Aorta (tissue), 5 donors: ENCODE data around the gene TRERF1. TPM values are rescaled to one million over a fixed set of nuclear protein-coding genes. Genes with fewer than 3 reads are reported as not detected.

Experiments used
- ATAC-seq: fragments of 200-7000 bp; cut with Tn5 transposase; one replicate; pipeline ENCODE4 v1.9.1; 2022; ENCODE audit warnings: moderate library complexity; ENCODE audit not compliant: low FRiP score
- DNase-seq, 2 donors: peaks; one replicate each; pipeline ENCODE4 v3.0.0-alpha.2; 2020
- H3K27ac ChIP-seq, 2 donors: one replicate each; pipeline ENCODE4 v1.5.1; 2013; ENCODE audit warnings: low read length in 2 of 2, mild to moderate bottlenecking in 2 of 2, moderate library complexity in 2 of 2, control low read depth in 1 of 2, inconsistent platforms in 1 of 2, low read depth in 1 of 2
- H3K27me3 ChIP-seq, 2 donors: one replicate each; pipeline ENCODE4 v1.6.1; 2013; ENCODE audit warnings: control low read depth in 1 of 2, low read length in 1 of 2, mild to moderate bottlenecking in 1 of 2, moderate library complexity in 1 of 2; ENCODE audit not compliant: insufficient read depth in 2 of 2, control insufficient read depth in 1 of 2
- H3K36me3 ChIP-seq, 2 donors: one replicate each; pipeline ENCODE4 v1.6.1; 2013; ENCODE audit warnings: control low read depth in 1 of 2, low read length in 1 of 2, mild to moderate bottlenecking in 1 of 2; ENCODE audit not compliant: insufficient read depth in 2 of 2, control insufficient read depth in 1 of 2
- H3K4me1 ChIP-seq, 2 donors: one replicate each; pipeline ENCODE4 v1.6.1; 2013; ENCODE audit warnings: low read length in 2 of 2, control low read depth in 1 of 2, mild to moderate bottlenecking in 1 of 2, moderate library complexity in 1 of 2; ENCODE audit not compliant: insufficient read depth in 2 of 2, control insufficient read depth in 1 of 2
- H3K4me3 ChIP-seq, 2 donors: one replicate each; pipeline ENCODE4 v1.5.1; 2013; ENCODE audit warnings: low read length in 2 of 2, control low read depth in 1 of 2, mild to moderate bottlenecking in 1 of 2
- H3K9me3 ChIP-seq: one replicate; pipeline ENCODE4 v1.6.1; 2013; ENCODE audit warnings: mild to moderate bottlenecking, low read length; ENCODE audit not compliant: control insufficient read depth
- WGBS, 2 donors: extraction: QIAGEN DNeasy Blood & Tissue Kit; methylation state at CpG; one replicate each; pipeline ENCODE4 v1.1.7; 2013; 5-methylcytosine and 5-hydroxymethylcytosine counted together
- intact Hi-C, 2 donors: fragments of 100-400 bp; cut with DNase I; formaldehyde crosslinking; loops; one replicate each; pipeline versions ENCODE4 v1.14.2 to v1.15.0; 2022
- polyA plus RNA-seq, 2 donors: library from polyadenylated mRNA; stranded (reverse); fragments of 200-250 nt; gene quantifications; one replicate each; pipeline ENCODE4 v1.2.3, GENCODE V29; 2013
- total RNA-seq, 2 donors: library from RNA; stranded (reverse); fragmentation: NEBNext Ultra II Directional; extraction: Animal tissue kit (Norgen Biotek cat#: 25700); gene quantifications; one replicate each; pipeline ENCODE4 v1.2.1, GENCODE V29; 2021
- donor health status: healthy with polysubstance abuse.
- donor health status: Bipolar disorder and iron deficiency.
- donor health status: DM: no; HTN: no; CAD: no.
- donor health status: DM: no; HTN: no; CAD: no.
- donor health status: DM: yes; HTN: yes; CAD: no.

Gene TRERF1
- total and polyA plus RNA-seq, 4 donors, result 0.50 to 9.5 (median 2.2) TPM

DNA sequence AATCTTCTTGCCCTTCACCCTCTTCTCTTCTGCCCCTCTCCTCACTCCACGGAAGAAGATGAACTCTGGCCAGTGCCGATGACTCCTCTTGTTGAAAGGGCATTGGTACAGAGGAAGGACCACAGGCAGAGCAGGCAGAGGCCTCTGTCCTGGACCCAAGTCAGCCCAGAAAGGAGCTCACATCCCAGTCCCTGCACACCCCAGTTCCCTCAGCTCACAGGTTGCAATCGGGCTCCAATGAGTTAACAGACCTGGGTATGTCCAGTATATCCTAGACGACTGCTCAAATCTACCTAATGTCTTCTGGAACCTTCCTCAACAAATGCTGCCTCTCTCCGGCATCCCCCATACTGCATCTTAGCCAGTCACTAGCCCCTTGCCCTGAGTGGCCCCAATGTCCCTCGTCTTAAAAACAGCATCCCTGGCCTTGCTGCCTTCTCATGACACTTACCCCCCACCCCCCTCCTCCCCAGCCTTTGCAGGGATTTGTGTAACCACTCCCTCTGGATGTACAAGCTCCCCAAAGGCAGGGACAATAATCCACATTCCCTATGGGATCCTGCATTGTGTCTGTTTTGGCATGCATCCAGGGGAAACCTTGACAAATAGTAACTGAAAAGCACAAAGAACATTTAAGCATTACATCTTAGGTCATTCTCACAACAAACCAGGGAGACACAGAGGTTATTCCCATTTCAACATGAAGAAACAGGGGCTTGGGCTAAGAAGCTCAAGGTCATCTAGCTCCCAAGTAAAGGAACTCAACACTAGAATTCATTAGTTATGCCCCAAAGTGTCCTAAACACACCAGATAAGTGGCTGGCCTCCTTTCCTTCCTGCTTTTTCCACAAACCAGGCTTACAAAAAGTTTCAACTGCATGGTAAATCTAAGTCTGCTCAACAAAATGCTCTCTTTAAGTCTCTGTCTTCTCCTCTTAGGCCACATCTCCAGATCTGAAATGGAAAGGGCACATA is 45.1 kb downstream of the TRERF1 start:
- Histone ChIP-seq H3K27ac (no peak overlapping the region), H3K9me3 (no peaks in the 10 kb centered on the region), H3K4me1 (no peaks in the 10 kb centered on the region), H3K36me3 (no peaks in the 10 kb centered on the region), H3K27me3 (no peaks in the 10 kb centered on the region), H3K4me3 (no peak overlapping the region)
- WGBS, 2 donors, result 87 to 92% methylated on average over 6 of the region's 6 CpGs
- intact Hi-C loops, result no loop called here
- ATAC-seq, result no peak
- no peak for DNase-seq

GRCh38 chr6:42405021-42405420 is 46.7 kb downstream of the TRERF1 start:
- Histone ChIP-seq H3K36me3 (no peaks in the 10 kb centered on the region), H3K9me3 (no peaks in the 10 kb centered on the region), H3K27ac (no peak overlapping the region), H3K4me3 (no peak overlapping the region), H3K27me3 (no peaks in the 10 kb centered on the region), H3K4me1 (no peaks in the 10 kb centered on the region)
- 74 to 75% methylated on average over 2 of the region's 2 CpGs for WGBS, 2 donors
- intact Hi-C loops, result no loop called here
- DNase-seq, result no peak
- no peak for ATAC-seq

- WGBS, 2 donors, result 70 to 78% methylated on average over 5 of the region's 5 CpGs
- Histone ChIP-seq H3K4me3 (no peak overlapping the region), H3K4me1 (no peaks in the 10 kb centered on the region), H3K36me3 (no peaks in the 10 kb centered on the region), H3K27ac (no peak overlapping the region), H3K27me3 (no peaks in the 10 kb centered on the region), H3K9me3 (no peaks in the 10 kb centered on the region)
- DNase-seq, result no peak
- intact Hi-C loops, result no loop called here
- ATAC-seq, result no peak
Observed at GRCh38 chr6:42404484-42404883, 47.2 kb downstream of the TRERF1 start.

- Histone ChIP-seq H3K27me3 (no peaks in the 10 kb centered on the region), H3K9me3 (no peaks in the 10 kb centered on the region), H3K4me1 (no peaks in the 10 kb centered on the region), H3K36me3 (no peaks in the 10 kb centered on the region), H3K27ac (no peak overlapping the region), H3K4me3 (no peak overlapping the region)
- intact Hi-C loops, result no loop called here
- ATAC-seq, result no peak
- DNase-seq, result no peak
- 95 to 96% methylated on average over 5 of the region's 5 CpGs for WGBS, 2 donors
Observed at GRCh38 chr6:42403831-42404230, 47.9 kb downstream of the TRERF1 start.

DNA sequence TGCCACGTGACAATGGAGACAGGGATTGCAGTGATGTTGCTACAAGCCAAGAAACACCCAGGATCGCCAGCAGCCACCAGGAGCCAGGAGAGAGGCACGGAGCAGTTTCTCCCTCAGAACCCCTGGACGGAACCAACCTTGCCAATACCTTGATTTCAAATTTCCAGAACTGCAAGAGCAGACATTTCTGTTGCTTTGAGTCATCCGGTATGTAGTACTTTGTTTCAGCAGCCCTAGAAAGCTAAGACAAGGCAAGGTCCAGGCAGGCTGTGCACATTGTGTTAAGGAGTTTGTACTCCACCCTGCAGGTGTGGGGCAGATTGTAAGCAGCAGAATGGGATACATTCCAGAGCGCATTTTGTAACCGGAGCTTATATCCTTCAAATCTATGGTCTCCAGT is 48.3 kb downstream of the TRERF1 start:
- H3K9me3 ChIP-seq, result no peaks in the 10 kb centered on the region
- no peak overlapping the region for H3K4me3 ChIP-seq
- no peaks in the 10 kb centered on the region for H3K27me3 ChIP-seq
- no peaks in the 10 kb centered on the region for H3K4me1 ChIP-seq
- no peaks in the 10 kb centered on the region for H3K36me3 ChIP-seq
- intact Hi-C loops, result no loop called here
- H3K27ac ChIP-seq, result no peak overlapping the region
- ATAC-seq (no peak), DNase-seq (no peak)
- 90 to 92% methylated on average over 7 of the region's 7 CpGs for WGBS, 2 donors

GRCh38 chr6:42402184-42402583 is 49.5 kb downstream of the TRERF1 start:
- no peak for DNase-seq
- H3K27ac ChIP-seq, result no peak overlapping the region
- WGBS, 2 donors, result 90% methylated on average over 5 of the region's 5 CpGs

DNA sequence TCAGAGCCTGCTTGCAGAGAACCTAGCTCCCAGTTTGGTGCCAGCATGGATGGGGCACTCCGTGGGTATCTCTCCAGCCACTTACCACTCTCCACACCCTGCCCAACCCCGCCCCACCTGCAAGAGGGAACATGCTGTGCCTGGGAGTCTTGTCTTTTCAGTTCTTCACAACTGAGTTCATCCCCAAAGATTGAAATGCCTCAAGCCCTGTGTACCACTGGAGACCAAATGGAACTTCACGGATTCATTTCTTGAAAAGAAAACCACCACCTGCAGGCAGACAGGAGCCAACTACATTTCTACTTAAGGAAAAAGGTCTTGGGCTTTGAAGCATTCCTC is 50.1 kb downstream of the TRERF1 start:
- intact Hi-C loops, result no loop called here
- Histone ChIP-seq H3K9me3 (no peaks in the 10 kb centered on the region), H3K4me1 (no peaks in the 10 kb centered on the region), H3K36me3 (no peaks in the 10 kb centered on the region), H3K27ac (no peak overlapping the region), H3K27me3 (no peaks in the 10 kb centered on the region), H3K4me3 (no peak overlapping the region)
- DNase-seq, result no peak
- WGBS, 2 donors, result 90 to 93% methylated on average over 3 of the region's 3 CpGs
- ATAC-seq, result no peak

More at GRCh38 chr6:42402184-42402583, 49.5 kb downstream of the TRERF1 start:
- H3K27me3 ChIP-seq, result no peaks in the 10 kb centered on the region
- H3K9me3 ChIP-seq, result no peaks in the 10 kb centered on the region
- no peaks in the 10 kb centered on the region for H3K4me1 ChIP-seq
- ATAC-seq, result no peak
- intact Hi-C loops, result no loop called here
- H3K4me3 ChIP-seq, result no peak overlapping the region
- no peaks in the 10 kb centered on the region for H3K36me3 ChIP-seq

- Histone ChIP-seq H3K27ac (no peak overlapping the region), H3K27me3 (no peaks in the 10 kb centered on the region), H3K9me3 (no peaks in the 10 kb centered on the region), H3K4me1 (no peaks in the 10 kb centered on the region), H3K36me3 (no peaks in the 10 kb centered on the region), H3K4me3 (no peak overlapping the region)
- ATAC-seq (no peak), DNase-seq (no peak)
- WGBS, 2 donors, result 86 to 87% methylated on average over 8 of the region's 8 CpGs
- intact Hi-C loops, result no loop called here
Observed at GRCh38 chr6:42400886-42401612, 50.7 kb downstream of the TRERF1 start.
